HepG2 (cell line): ENCODE data around the gene BLCAP. TPM values are rescaled to one million over a fixed set of nuclear protein-coding genes. Genes with fewer than 3 reads are reported as not detected.

ENCODE experiments used
- ATAC-seq: fragments of 200-7000 bp; cut with Tn5 transposase; 3 replicates; pipeline ENCODE4 v1.9.1; 2020; ENCODE audit warnings: mild to moderate bottlenecking, moderate library complexity
- BruUV-seq: library from RNA; stranded (reverse); fragments of 400-500 nt; replicated peaks from 2 replicates; lab custom pipeline; 2021; lab: Mats Ljungman, UMichigan
- CTCF ChIA-PET: fragments of 300-600 bp; formaldehyde crosslinking; extraction: SDS; loops from one replicate; lab custom pipeline; 2021; ENCODE audit warnings: low total read pairs, inconsistent platforms, low intra/inter-chr PET ratio; lab: Yijun Ruan, JAX
- POLR2A ChIA-PET: fragments of 350-600 bp; sonication (Branson Sonifier 250); formaldehyde crosslinking; loops from one replicate; lab custom pipeline; 2020; ENCODE audit warnings: antibody characterized with exemption, inconsistent platforms; lab: Yijun Ruan, JAX
- DNase-seq: peaks from one replicate; pipeline ENCODE4 v3.0.0-alpha.2; 2015; ENCODE audit warnings: low spot score
- FAIRE-seq: peaks from 3 replicates; lab custom pipeline; 2011; peaks lifted over from hg19 to GRCh38; lab: Jason Lieb, UNC
- H2AFZ ChIP-seq: one replicate; pipeline ENCODE4 v1.6.1; 2011; ENCODE audit warnings: low read length, inconsistent platforms
- H3K27ac ChIP-seq: fragments of 300-600 bp; 3 replicates; pipeline ENCODE4 v1.8.0; 2011; ENCODE audit warnings: mixed run types, mild to moderate bottlenecking, mixed read lengths, low read length, inconsistent platforms; ENCODE audit not compliant: insufficient read depth; ENCODE audit errors: extremely low read length
- H3K27me3 ChIP-seq, 2 experiments: fragments of 200-600 bp in 1 of 2; 2 replicates in 1 of 2; 3 replicates in 1 of 2; pipeline versions ENCODE4 v1.6.0 to v1.8.0; 2011; ENCODE audit warnings: low read length in 2 of 2, mild to moderate bottlenecking in 2 of 2, moderate library complexity in 2 of 2, inconsistent platforms in 1 of 2; ENCODE audit not compliant: insufficient read depth in 2 of 2, control insufficient read depth in 1 of 2
- H3K36me3 ChIP-seq, 2 experiments: fragments of 200-600 bp in 1 of 2; replicated peaks in 1 of 2; 2 replicates in 1 of 2; 3 replicates in 1 of 2; pipeline versions ENCODE4 v1.5.1 to v1.8.0; 2011; ENCODE audit warnings: low read length in 2 of 2, inconsistent platforms in 1 of 2; ENCODE audit not compliant: insufficient read depth in 2 of 2, control insufficient read depth in 1 of 2
- H3K4me1 ChIP-seq: 2 replicates; pipeline ENCODE4 v1.5.1; 2012; ENCODE audit warnings: low read length, inconsistent platforms; ENCODE audit not compliant: insufficient read depth
- H3K4me2 ChIP-seq: 2 replicates; pipeline ENCODE4 v1.6.0; 2011; ENCODE audit warnings: low read depth, low read length, inconsistent platforms
- H3K4me3 ChIP-seq, 3 experiments: fragments of 200-600 bp in 1 of 3; sonication (generic), shearing (Covaris generic) in 1 of 3; replicated peaks in 1 of 3; 2 replicates each; pipeline ENCODE4 v1.5.1; 2011 to 2016; ENCODE audit warnings: low read length in 3 of 3, inconsistent platforms in 2 of 3, low read depth in 2 of 3, mild to moderate bottlenecking in 2 of 3, control low read depth in 1 of 3, mixed read lengths in 1 of 3; ENCODE audit not compliant: insufficient read depth in 1 of 3
- H3K79me2 ChIP-seq: one replicate; pipeline ENCODE4 v1.6.1; 2011; ENCODE audit warnings: low read length, inconsistent platforms; ENCODE audit not compliant: insufficient read depth
- H3K9ac ChIP-seq: 2 replicates; pipeline ENCODE4 v1.6.0; 2011; ENCODE audit warnings: mild to moderate bottlenecking, low read depth, low read length, inconsistent platforms; ENCODE audit not compliant: insufficient read depth
- H3K9me3 ChIP-seq: 2 replicates; pipeline ENCODE4 v1.5.1; 2012; ENCODE audit warnings: mild to moderate bottlenecking, low read length
- H4K20me1 ChIP-seq: 2 replicates; pipeline ENCODE4 v1.6.0; 2011; ENCODE audit warnings: inconsistent platforms, mild to moderate bottlenecking, low read length, moderate library complexity; ENCODE audit not compliant: insufficient read depth
- AGO2 ChIP-seq: fragments of 200-400 bp; formaldehyde crosslinking; optimal IDR thresholded peaks from 2 replicates; pipeline ENCODE3; 2017; ENCODE audit warnings: mild to moderate bottlenecking, low read depth, low read length, moderate library complexity
- ARNT2 ChIP-seq: sonication (generic); formaldehyde crosslinking; IDR thresholded peaks from 2 replicates; pipeline ENCODE4 v1.8.0; 2022; ENCODE audit warnings: mild to moderate bottlenecking, low read depth, missing genetic modification reagents, moderate library complexity
- CEBPB ChIP-seq: IDR thresholded peaks from 2 replicates; pipeline ENCODE4 v1.6.1; 2011; ENCODE audit warnings: low read depth, low read length, improper control_type of control experiment, borderline replicate concordance
- FOXA1 ChIP-seq, 2 experiments: fragments of 450-650 bp in 1 of 2; sonication (generic) in 1 of 2; formaldehyde crosslinking in 1 of 2; IDR thresholded peaks; 2 replicates each; pipeline versions ENCODE4 v1.4.0 to v1.6.1; 2016 to 2020; ENCODE audit warnings: missing genetic modification reagents in 1 of 2
- GFI1 ChIP-seq: sonication (generic); formaldehyde crosslinking; IDR thresholded peaks from 2 replicates; pipeline ENCODE4 v1.5.0; 2020; ENCODE audit warnings: missing genetic modification reagents, mild to moderate bottlenecking, borderline replicate concordance
- HCFC1 ChIP-seq: fragments of 150-350 bp; IDR thresholded peaks from 2 replicates; pipeline ENCODE4 v1.6.1; 2014; ENCODE audit warnings: low read depth, low read length
- RBM22 ChIP-seq: fragments of 200-400 bp; formaldehyde crosslinking; optimal IDR thresholded peaks from 2 replicates; pipeline ENCODE3; 2017; ENCODE audit warnings: mild to moderate bottlenecking, low read length, moderate library complexity
- U2AF1 ChIP-seq: fragments of 200-400 bp; formaldehyde crosslinking; optimal IDR thresholded peaks from 2 replicates; pipeline ENCODE3; 2017; ENCODE audit warnings: mild to moderate bottlenecking, low read depth, low read length
- ZNF263 ChIP-seq: sonication (generic); formaldehyde crosslinking; IDR thresholded peaks from 2 replicates; pipeline ENCODE4 v1.4.0; 2020; ENCODE audit warnings: missing genetic modification reagents
- WGBS: methylation state at CpG from one replicate; pipeline ENCODE4 v1.1.6; 2017; ENCODE audit warnings: low lambda C conversion rate; 5-methylcytosine and 5-hydroxymethylcytosine counted together
- in situ Hi-C: cut with HindIII; loops from 2 replicates; pipeline ENCODE4 v1.10.0; 2017; ENCODE audit warnings: low pct_unique_long_range_greater_than_20kb; ENCODE audit not compliant: extremely low pct_ligation_motif_present
- intact Hi-C: fragments of 100-400 bp; cut with micrococcal nuclease; formaldehyde crosslinking; loops from one replicate; pipeline ENCODE4 v1.10.0; 2022; ENCODE audit not compliant: unreplicated experiment
- polyA plus RNA-seq, 8 experiments: library from polyadenylated mRNA; depleted of rRNA in 3 of 8; stranded (reverse) in 7 of 8; unstranded in 1 of 8; fragments of >200 nt; fragmentation: Illumina TruSeq in 4 of 8; extraction: Trizol in 4 of 8; gene quantifications; 2 replicates each; pipeline versions ENCODE4 v1.2.1 to v1.2.3, GENCODE V29; 2011 to 2016; ENCODE audit warnings: low read depth in 4 of 8, missing spikeins in 1 of 8, mixed read lengths in 1 of 8; ENCODE audit not compliant: insufficient read depth in 1 of 8
- total RNA-seq, 5 experiments: library from RNA; depleted of rRNA; stranded (reverse); fragments of >200 nt; fragmentation: Illumina TruSeq; extraction: Trizol; gene quantifications; 2 replicates each; pipeline ENCODE4 v1.2.3, GENCODE V29; 2016; ENCODE audit warnings: low read depth in 1 of 5

Gene BLCAP
- total and polyA plus RNA-seq, 2 of the 13 experiments (the other 11 are each of a cell fraction or from before 2014, with no cell fraction given) = 52.4 to 86.8 TPM

GRCh38 chr20:37513779-37514359 is 13.8 kb downstream of the BLCAP start:
- peaks cover 20% of the 10 kb centered on the region for H3K79me2 ChIP-seq
- BruUV-seq = no TSS peak
- in situ Hi-C loops = no loop called here
- FAIRE-seq (no peak), ATAC-seq (no peak), DNase-seq (no peak)
- H3K4me2 ChIP-seq = no peak overlapping the region
- intact Hi-C loops = no loop called here
- peaks cover 18 to 60% of the 10 kb centered on the region in 2 experiments for H3K36me3 ChIP-seq
- ChIA-PET CTCF (no interaction called here), POLR2A (interaction anchor here (0.6 to 1.0 kb wide), 2 partner anchors 13 to 186 kb away, joined by 3 to 4 read pairs; partner anchors contain the start of gene BLCAP)
- no peak overlapping the region for H3K9ac ChIP-seq
- no peaks in the 10 kb centered on the region for H3K9me3 ChIP-seq
- H3K27ac ChIP-seq = no peak overlapping the region
- no peak overlapping the region for H2AFZ ChIP-seq
- TF ChIP-seq CEBPB (no peak), ARNT2 (CRISPR knock-in tag) (no peak), HCFC1 (no peak), RBM22 (peak; percentile 59)
- no peaks in the 10 kb centered on the region; the same call in 1 of the 2 replicates for H4K20me1 ChIP-seq
- H3K4me1 ChIP-seq = peaks cover 22% of the 10 kb centered on the region
- WGBS = 99% methylated on average over 4 of the region's 4 CpGs
- H3K4me3 ChIP-seq = no peak overlapping the region
- no peaks in the 10 kb centered on the region for H3K27me3 ChIP-seq

DNA sequence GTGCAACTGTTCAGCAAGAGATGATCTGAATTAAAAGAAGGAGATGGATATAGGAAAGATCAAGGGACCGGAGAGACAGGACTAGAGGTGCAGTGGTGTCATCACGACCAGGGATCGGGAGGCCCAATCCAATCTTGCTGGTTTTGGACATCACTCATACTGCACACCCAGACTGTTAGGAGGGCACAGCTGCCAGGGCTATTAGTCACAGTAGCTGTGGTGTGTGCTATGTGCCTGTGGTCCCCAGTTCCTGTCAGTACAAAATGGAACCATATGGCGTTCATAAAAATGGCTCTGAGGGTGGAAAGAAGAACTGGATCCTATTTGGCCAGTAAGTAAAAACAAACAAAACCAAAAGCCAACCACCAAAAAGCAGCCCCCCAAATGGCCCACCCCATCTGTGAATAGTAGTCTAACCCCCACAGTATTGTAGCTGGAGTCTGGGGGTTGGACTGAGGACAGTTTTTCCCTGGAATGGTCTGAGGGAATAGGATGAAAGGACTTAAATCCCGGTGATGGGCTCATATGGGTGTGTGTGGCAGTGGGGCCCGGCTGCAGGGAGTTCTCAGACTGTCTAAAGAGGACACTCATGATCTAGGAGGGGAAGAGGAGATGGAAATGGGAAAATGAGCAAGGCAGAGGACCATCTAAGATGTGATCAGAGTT is 15.9 kb downstream of the BLCAP start:
- WGBS = 97% methylated on average over 6 of the region's 6 CpGs

More for the DNA sequence above, 15.9 kb downstream of the BLCAP start:
- H2AFZ ChIP-seq = no peak overlapping the region
- peaks cover 7% of the 10 kb centered on the region for H3K79me2 ChIP-seq
- no peak for DNase-seq
- no peaks in the 10 kb centered on the region for H3K27me3 ChIP-seq
- BruUV-seq = no TSS peak
- no peaks in the 10 kb centered on the region; the same call in 1 of the 2 replicates for H4K20me1 ChIP-seq
- TF ChIP-seq GFI1 (CRISPR knock-in tag) (no peak), AGO2 (no peak), FOXA1 (IDR thresholded peaks at IDR 0.05) (no peak), FOXA1 (CRISPR knock-in tag; IDR thresholded peaks at IDR 0.05) (no peak), U2AF1 (no peak), ZNF263 (CRISPR knock-in tag) (no peak)
- H3K4me2 ChIP-seq = no peak overlapping the region
- ATAC-seq = no peak
- H3K4me3 ChIP-seq = no peak overlapping the region
- H3K9me3 ChIP-seq = no peaks in the 10 kb centered on the region
- in situ Hi-C loops = no loop called here
- no peak overlapping the region for H3K27ac ChIP-seq
- FAIRE-seq = no peak
- intact Hi-C loops = no loop called here
- H3K36me3 ChIP-seq = peaks cover 11 to 49% of the 10 kb centered on the region in 2 experiments; a peak in 4 of 5 replicates
- H3K4me1 ChIP-seq = peaks cover 20% of the 10 kb centered on the region
- ChIA-PET POLR2A (no interaction called here), CTCF (no interaction called here)
- no peak overlapping the region for H3K9ac ChIP-seq
